AG04450 (cell line): ENCODE measurements around the gene HOXB2. TPM values are rescaled to one million over a fixed set of nuclear protein-coding genes. Genes with fewer than 3 reads are reported as not detected.

Source experiments
- CTCF ChIA-PET: fragments of 300-600, 350-600 bp; formaldehyde crosslinking; extraction: SDS; loops from one replicate; lab custom pipeline; 2022; ENCODE audit warnings: antibody characterized with exemption, inconsistent platforms; lab: Charles Lee
- POLR2A ChIA-PET: fragments of 350-600 bp; formaldehyde crosslinking; extraction: SDS; loops from one replicate; lab custom pipeline; 2021; ENCODE audit warnings: antibody characterized with exemption, inconsistent platforms; lab: Yijun Ruan, JAX
- DNase-seq: peaks from one replicate; pipeline ENCODE4 v3.0.0-alpha.2; 2011; ENCODE audit warnings: low read depth, low spot score
- H3K27ac ChIP-seq: one replicate; pipeline ENCODE4 v1.5.1; 2012; ENCODE audit warnings: low read depth, low read length, control low read depth
- H3K27me3 ChIP-seq: one replicate; pipeline ENCODE4 v1.6.0; 2012; ENCODE audit warnings: low read length; ENCODE audit not compliant: control insufficient read depth, insufficient read depth
- H3K4me3 ChIP-seq: 2 replicates; pipeline ENCODE4 v1.5.1; 2011; ENCODE audit warnings: mild to moderate bottlenecking, low read depth, low read length, control low read depth
- H3K9me3 ChIP-seq: 2 replicates; pipeline ENCODE4 v1.5.1; 2012; ENCODE audit warnings: low read length; ENCODE audit not compliant: control insufficient read depth, insufficient read depth
- polyA plus RNA-seq: library from polyadenylated mRNA; depleted of rRNA; stranded (reverse); fragments of >200 nt; gene quantifications from 2 replicates; pipeline ENCODE4 v1.2.3, GENCODE V29; 2011
- TF ChIP-seq, protein P1 (sequence below): IDR thresholded peaks from 2 replicates; pipeline ENCODE4 v1.5.1; 2011; ENCODE audit warnings: low read depth, low read length, control low read depth, inconsistent platforms

Gene HOXB2
- polyA plus RNA-seq, 1 experiment: 16.3 TPM

DNA sequence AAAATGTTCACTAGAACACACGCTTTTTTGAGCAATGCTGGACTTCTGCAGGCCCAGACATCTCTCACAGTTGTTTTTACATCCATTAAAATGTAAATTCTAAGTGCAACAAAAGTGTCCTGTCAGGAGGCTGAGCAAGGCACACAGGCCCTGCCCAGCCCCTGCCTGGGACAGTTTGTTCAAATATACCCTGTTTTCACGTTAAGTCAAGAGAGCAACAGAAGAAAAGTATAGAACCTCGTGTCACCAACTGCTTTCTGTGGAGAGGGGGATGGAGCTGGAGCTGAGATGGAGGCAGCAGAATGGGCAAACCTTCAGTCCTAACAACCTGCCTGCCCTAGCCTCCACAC is 4.3 kb upstream of the HOXB2 start:
- H3K27me3 ChIP-seq: no peaks in the 10 kb centered on the region
- ChIA-PET CTCF (interaction anchor here (1.0 to 1.7 kb wide), 4 partner anchors 38 to 213 kb away, joined by 4 to 9 read pairs (median 5); partner anchors contain the start of gene HOXB5), POLR2A (interaction anchor here (1.0 to 3.8 kb wide), 5 partner anchors 8 to 49 kb away, joined by 3 to 12 read pairs (median 4); no protein-coding TSS in a partner anchor)
- H3K27ac ChIP-seq: peak overlapping the region; percentile 96
- TF ChIP-seq, protein P1, sequence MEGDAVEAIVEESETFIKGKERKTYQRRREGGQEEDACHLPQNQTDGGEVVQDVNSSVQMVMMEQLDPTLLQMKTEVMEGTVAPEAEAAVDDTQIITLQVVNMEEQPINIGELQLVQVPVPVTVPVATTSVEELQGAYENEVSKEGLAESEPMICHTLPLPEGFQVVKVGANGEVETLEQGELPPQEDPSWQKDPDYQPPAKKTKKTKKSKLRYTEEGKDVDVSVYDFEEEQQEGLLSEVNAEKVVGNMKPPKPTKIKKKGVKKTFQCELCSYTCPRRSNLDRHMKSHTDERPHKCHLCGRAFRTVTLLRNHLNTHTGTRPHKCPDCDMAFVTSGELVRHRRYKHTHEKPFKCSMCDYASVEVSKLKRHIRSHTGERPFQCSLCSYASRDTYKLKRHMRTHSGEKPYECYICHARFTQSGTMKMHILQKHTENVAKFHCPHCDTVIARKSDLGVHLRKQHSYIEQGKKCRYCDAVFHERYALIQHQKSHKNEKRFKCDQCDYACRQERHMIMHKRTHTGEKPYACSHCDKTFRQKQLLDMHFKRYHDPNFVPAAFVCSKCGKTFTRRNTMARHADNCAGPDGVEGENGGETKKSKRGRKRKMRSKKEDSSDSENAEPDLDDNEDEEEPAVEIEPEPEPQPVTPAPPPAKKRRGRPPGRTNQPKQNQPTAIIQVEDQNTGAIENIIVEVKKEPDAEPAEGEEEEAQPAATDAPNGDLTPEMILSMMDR: no peak
- no peak overlapping the region for H3K4me3 ChIP-seq
- no peaks in the 10 kb centered on the region; the same call in 1 of the 2 replicates for H3K9me3 ChIP-seq
- no peak for DNase-seq

DNA sequence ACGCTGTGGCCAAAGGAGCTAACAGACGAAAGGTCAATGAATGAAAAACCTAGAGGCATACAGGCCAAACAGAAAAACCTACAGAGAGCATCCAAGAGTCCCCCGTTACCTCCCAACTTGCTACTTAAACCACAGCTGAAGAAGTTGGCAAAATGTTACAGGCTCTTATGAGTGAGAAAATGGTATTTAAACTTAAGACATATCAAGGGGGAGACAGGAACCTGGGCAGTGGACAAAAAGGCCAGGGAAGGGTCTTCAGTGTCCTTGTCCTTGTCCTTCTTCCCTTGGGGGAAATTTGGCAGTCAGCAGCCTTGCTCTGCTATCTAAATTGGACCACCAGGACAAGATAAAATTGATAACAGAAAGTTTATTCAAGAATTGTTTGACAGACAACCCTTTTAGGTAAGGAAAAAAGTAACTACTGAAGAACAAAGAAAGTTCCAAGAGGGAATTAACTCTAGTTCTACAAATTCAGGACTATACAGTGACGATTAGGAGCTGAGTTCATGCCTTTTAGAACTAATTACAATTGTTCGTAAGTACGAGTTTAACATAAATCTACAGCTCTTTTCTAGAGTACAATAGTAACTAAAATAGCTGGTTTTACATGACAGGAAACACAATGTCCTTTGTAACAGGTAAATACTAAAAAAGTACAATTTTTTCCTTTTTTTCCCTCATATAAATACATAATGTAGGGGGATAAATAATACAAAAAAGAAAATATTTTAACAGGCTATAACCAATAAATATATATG is 3.8 kb upstream of the HOXB2 start:
- TF ChIP-seq, protein P1: no peak
- H3K9me3 ChIP-seq: no peaks in the 10 kb centered on the region; the same call in 1 of the 2 replicates
- no peaks in the 10 kb centered on the region for H3K27me3 ChIP-seq
- H3K4me3 ChIP-seq: no peak overlapping the region
- DNase-seq: no peak
- ChIA-PET CTCF (interaction anchor here (1.0 to 1.7 kb wide), 4 partner anchors 39 to 213 kb away, joined by 4 to 9 read pairs (median 5); partner anchors contain the start of gene HOXB5), POLR2A (interaction anchor here (1.0 to 3.8 kb wide), 6 partner anchors 8 to 50 kb away, joined by 3 to 12 read pairs (median 4); no protein-coding TSS in a partner anchor)
- H3K27ac ChIP-seq: peak overlapping the region; percentile 69

DNA sequence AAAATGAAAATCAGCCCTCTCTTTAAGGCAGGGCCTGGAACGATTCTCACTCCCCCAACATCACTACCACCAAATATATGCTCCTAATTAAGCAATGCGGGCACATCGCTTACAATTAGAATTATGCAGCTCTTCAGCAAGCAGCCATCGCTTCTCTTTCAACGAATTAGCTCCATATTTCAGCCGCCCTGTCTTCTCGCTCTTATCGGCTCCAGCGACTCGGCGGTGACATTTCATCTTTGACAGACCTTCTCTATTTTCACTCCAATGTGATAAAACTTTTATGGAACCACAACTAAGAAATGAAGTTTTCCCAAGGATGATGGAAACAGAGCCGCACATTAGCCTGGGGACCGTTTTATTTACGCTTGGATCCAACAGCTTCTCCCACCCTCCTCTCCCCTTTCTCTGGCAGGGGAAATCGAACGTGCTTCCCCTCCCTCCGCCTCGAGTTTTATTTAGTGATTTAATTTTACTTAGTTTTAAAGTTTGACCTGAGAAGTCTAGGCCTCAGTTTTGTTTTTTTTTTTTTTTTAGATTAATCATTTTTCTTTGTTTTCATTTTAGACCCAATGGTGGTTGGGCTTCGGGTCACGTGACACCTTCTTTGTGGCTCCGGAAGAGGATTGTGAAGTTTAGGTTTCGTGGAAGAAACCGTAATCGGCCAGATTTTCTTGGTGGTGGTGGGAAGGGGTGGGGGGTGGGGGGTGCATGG is 3.1 kb upstream of the HOXB2 start:
- Histone ChIP-seq H3K4me3 (peak overlapping the region; percentile 47), H3K9me3 (no peaks in the 10 kb centered on the region; the same call in 1 of the 2 replicates), H3K27ac (peak overlapping the region; percentile 84), H3K27me3 (no peaks in the 10 kb centered on the region)
- DNase-seq: no peak
- POLR2A ChIA-PET: interaction anchor here (0.9 to 1.8 kb wide), 11 partner anchors 9 to 62 kb away, joined by 3 to 8 read pairs (median 3); no protein-coding TSS in a partner anchor
- CTCF ChIA-PET: interaction anchor here (1.2 to 1.6 kb wide), 4 partner anchors 55 to 212 kb away, joined by 4 to 5 read pairs (median 5); no protein-coding TSS in a partner anchor
- TF ChIP-seq, protein P1: no peak

DNA sequence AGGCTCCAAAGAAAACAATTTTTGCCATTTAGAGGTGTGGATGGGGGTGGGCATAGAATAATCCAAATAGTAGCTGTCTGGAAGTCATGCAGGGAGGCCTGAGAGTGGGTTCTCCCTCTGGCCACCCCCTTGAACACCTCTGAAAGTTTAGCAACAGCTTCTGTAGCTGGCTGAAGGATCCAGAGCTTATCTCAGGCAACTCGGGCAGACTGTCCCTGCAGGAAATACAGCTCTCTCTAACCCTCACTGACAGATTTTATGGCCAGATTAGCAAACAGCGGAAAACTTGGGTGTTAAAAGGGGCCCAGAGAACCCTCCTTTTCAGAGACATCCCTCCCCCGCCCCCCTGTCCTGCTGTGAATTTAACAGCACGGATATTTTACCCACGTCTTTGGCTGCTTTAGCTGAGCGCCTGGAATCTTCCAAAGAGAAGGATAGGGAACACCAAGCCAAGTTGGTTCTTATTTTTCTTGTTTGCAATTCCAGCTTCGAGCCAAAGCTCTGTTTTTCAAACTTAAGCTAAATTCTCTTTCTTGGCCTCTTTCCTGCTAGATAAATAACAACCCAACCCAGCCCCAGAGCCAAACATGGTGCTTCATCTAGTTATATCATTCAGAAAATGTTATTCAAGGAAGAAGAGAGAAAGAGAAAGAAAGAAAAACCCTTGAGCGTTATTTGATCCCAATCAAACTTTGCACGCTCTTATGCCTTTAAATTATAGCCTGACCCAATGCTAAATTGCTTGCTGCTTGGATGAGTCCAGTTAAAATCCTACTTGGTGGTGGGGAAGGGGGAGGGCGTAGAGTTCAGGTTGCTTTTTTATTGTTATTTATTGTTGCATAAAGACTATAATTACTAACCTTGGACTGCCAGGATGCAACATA is 2.3 kb upstream of the HOXB2 start:
- H3K27me3 ChIP-seq: no peaks in the 10 kb centered on the region
- ChIA-PET CTCF (interaction anchor here (0.9 to 1.6 kb wide), 6 partner anchors 42 to 212 kb away, joined by 3 to 5 read pairs (median 3); no protein-coding TSS in a partner anchor), POLR2A (interaction anchor here (0.6 to 2.1 kb wide), 13 partner anchors 10 to 125 kb away, joined by 3 to 11 read pairs (median 4); no protein-coding TSS in a partner anchor)
- DNase-seq: no peak
- TF ChIP-seq, protein P1: no peak
- H3K4me3 ChIP-seq: peak overlapping the region; percentile 47
- peak overlapping the region; percentile 84 for H3K27ac ChIP-seq
- no peaks in the 10 kb centered on the region; the same call in 1 of the 2 replicates for H3K9me3 ChIP-seq
